ENCODE data around the gene DDIAS.
"Not testable (repeated sequence)": the region's sequence is repeated elsewhere in the genome, so short reads cannot be mapped to it uniquely, and the experiment has no call there.

DDIAS gene

GRCh38 chr11:82930734-82931133 lies 29.2 kb downstream of the DDIAS start:
- Histone ChIP-seq H3K4me3 (ENCODE audit: low read depth, low read length) (no peak overlapping the region), H3K9ac (ENCODE audit: low read depth, low read length) (no peak overlapping the region), H3K4me1 (ENCODE audit: control insufficient read depth, insufficient read depth, low read length) (no peaks in the 10 kb centered on the region), H3K9me3 (ENCODE audit: control insufficient read depth, insufficient read depth, low read length) (no peaks in the 10 kb centered on the region), H3K36me3 (ENCODE audit: control insufficient read depth, insufficient read depth, low read length) (peaks cover 12% of the 10 kb centered on the region), H3K27me3 (ENCODE audit: control insufficient read depth, insufficient read depth, low read length) (no peaks in the 10 kb centered on the region)

DNA sequence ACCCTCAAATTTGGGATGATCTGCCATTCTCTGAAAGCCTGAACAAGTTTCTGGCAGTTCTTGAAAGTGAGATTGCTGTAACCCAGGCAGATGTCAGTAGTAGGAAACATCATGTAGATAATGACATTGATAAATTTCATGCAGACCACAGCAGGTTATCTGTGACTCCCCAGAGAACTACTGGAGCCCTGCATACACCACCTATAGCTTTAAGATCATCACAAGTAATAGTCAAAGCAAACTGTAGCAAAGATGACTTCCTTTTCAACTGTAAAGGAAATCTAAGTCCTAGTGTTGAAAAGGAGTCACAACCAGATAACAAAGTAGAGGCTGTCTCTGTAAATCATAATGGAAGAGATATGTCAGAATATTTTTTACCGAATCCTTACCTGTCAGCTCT lies 31.0 kb downstream of the DDIAS start:
- Histone ChIP-seq H3K9ac (ENCODE audit: low read depth, low read length) (no peak overlapping the region), H3K9me3 (ENCODE audit: control insufficient read depth, insufficient read depth, low read length) (no peaks in the 10 kb centered on the region), H3K36me3 (ENCODE audit: control insufficient read depth, insufficient read depth, low read length) (peaks cover 12% of the 10 kb centered on the region), H3K4me1 (ENCODE audit: control insufficient read depth, insufficient read depth, low read length) (no peaks in the 10 kb centered on the region), H3K4me3 (ENCODE audit: low read depth, low read length) (no peak overlapping the region), H3K27me3 (ENCODE audit: control insufficient read depth, insufficient read depth, low read length) (no peaks in the 10 kb centered on the region)

DNA sequence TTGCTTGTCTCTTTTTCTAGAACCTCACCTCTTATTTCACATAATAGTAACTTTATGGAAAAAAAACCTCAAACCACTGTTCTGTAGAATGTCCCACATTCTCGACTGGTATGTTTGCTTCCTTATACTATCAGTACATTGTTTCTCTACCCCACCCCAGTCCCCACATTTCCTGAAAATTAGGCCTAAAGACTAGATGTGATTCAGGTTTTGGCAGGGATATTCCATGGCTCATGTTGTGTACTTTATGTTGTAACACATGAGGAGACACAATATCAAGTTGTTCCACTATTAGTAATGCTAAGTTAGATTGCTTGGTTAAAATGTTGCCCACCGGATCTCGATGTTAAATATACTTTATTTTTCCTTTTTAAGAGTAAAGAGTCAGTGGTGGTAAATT lies 34.7 kb downstream of the DDIAS start:
- H3K9ac ChIP-seq (ENCODE audit: low read depth, low read length) = no peak overlapping the region
- H3K36me3 ChIP-seq (ENCODE audit: control insufficient read depth, insufficient read depth, low read length) = peaks cover 12% of the 10 kb centered on the region
- H3K9me3 ChIP-seq (ENCODE audit: control insufficient read depth, insufficient read depth, low read length) = no peaks in the 10 kb centered on the region

DNA sequence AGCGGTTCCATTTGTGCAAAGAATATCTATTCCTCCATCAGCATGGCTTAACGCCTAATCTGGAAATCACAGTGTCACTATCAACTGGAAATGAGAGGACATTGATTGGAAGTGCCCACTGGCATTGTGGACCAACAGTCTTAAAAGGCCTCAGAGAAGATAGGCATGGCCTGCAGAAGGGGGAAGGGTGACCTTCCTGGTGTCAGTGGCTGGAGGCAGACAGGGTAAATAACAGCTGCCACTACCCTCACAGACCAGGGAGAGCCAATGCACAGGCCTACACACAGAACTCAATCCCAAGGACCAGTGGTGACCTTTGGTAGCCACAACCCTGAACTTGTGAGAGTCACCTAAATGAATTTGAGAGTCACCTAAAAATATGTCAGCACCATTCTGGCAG lies 36.0 kb downstream of the DDIAS start:
- H3K9ac ChIP-seq (ENCODE audit: low read depth, low read length) = no peak overlapping the region
- no peaks in the 10 kb centered on the region for H3K4me1 ChIP-seq (ENCODE audit: control insufficient read depth, insufficient read depth, low read length)
- no peak overlapping the region for H3K4me3 ChIP-seq (ENCODE audit: low read depth, low read length)
- no peaks in the 10 kb centered on the region for H3K9me3 ChIP-seq (ENCODE audit: control insufficient read depth, insufficient read depth, low read length)
- no peaks in the 10 kb centered on the region for H3K27me3 ChIP-seq (ENCODE audit: control insufficient read depth, insufficient read depth, low read length)
- peaks cover 2% of the 10 kb centered on the region for H3K36me3 ChIP-seq (ENCODE audit: control insufficient read depth, insufficient read depth, low read length)

More for the DNA sequence above, 34.7 kb downstream of the DDIAS start:
- no peak overlapping the region for H3K4me3 ChIP-seq (ENCODE audit: low read depth, low read length)
- no peaks in the 10 kb centered on the region for H3K4me1 ChIP-seq (ENCODE audit: control insufficient read depth, insufficient read depth, low read length)
- no peaks in the 10 kb centered on the region for H3K27me3 ChIP-seq (ENCODE audit: control insufficient read depth, insufficient read depth, low read length)

DNA sequence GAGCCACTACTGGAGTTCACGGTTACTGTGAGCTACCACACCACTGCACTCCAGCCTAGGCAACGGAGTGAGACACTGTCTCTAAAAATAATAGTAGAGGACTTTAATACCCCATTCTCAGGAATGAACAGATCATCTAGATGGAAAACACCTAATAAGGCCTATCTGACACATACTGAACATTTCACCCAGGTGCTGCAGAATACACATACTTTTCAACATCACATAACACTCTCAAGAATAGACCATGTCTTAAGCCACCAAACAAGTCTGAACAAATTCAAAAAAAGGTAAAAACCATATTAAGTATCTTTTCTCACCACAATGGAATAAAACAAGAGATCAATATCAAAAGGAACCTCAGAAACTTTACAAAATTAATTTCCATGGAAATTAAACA lies 37.9 kb downstream of the DDIAS start:
- Histone ChIP-seq H3K36me3 (ENCODE audit: control insufficient read depth, insufficient read depth, low read length) (no peaks in the 10 kb centered on the region), H3K9me3 (ENCODE audit: control insufficient read depth, insufficient read depth, low read length) (no peaks in the 10 kb centered on the region), H3K4me1 (ENCODE audit: control insufficient read depth, insufficient read depth, low read length) (no peaks in the 10 kb centered on the region), H3K27me3 (ENCODE audit: control insufficient read depth, insufficient read depth, low read length) (no peaks in the 10 kb centered on the region), H3K9ac (ENCODE audit: low read depth, low read length) (no peak overlapping the region), H3K4me3 (ENCODE audit: low read depth, low read length) (no peak overlapping the region)

- Histone ChIP-seq H3K27me3 (ENCODE audit: control insufficient read depth, insufficient read depth, low read length) (no peaks in the 10 kb centered on the region), H3K36me3 (ENCODE audit: control insufficient read depth, insufficient read depth, low read length) (no peaks in the 10 kb centered on the region), H3K4me1 (ENCODE audit: control insufficient read depth, insufficient read depth, low read length) (no peaks in the 10 kb centered on the region), H3K4me3 (ENCODE audit: low read depth, low read length) (no peak overlapping the region), H3K9ac (ENCODE audit: low read depth, low read length) (no peak overlapping the region), H3K9me3 (ENCODE audit: control insufficient read depth, insufficient read depth, low read length) (no peaks in the 10 kb centered on the region)
Measured at GRCh38 chr11:82942376-82942775, 40.8 kb downstream of the DDIAS start.

GRCh38 chr11:82943430-82943829 lies 41.9 kb downstream of the DDIAS start:
- not testable (repeated sequence) for H3K27me3 ChIP-seq (ENCODE audit: control insufficient read depth, insufficient read depth, low read length); H3K4me3 ChIP-seq (ENCODE audit: low read depth, low read length); H3K9me3 ChIP-seq (ENCODE audit: control insufficient read depth, insufficient read depth, low read length); H3K9ac ChIP-seq (ENCODE audit: low read depth, low read length); H3K4me1 ChIP-seq (ENCODE audit: control insufficient read depth, insufficient read depth, low read length); H3K36me3 ChIP-seq (ENCODE audit: control insufficient read depth, insufficient read depth, low read length)

DNA sequence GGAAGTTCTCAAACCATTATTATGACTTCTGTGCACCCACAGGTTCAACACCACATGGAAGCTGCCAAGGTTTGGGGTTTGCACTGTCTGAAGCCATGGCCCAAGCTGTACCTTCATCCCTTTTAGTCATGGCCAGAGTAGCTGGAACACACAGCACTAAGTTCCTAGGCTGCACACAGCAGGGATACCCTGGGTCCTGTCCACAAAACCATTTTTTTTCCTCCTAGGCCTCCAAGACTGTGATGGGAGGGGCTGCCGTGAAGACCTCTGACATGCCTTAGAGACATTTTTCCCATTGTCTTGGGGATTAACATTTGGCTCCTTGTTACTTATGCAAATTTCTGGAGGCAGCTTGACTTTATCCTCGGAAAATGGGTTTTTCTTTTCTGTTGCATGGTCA lies 42.7 kb downstream of the DDIAS start:
- Histone ChIP-seq H3K4me3 (ENCODE audit: low read depth, low read length) (no peak overlapping the region), H3K4me1 (ENCODE audit: control insufficient read depth, insufficient read depth, low read length) (no peaks in the 10 kb centered on the region), H3K27me3 (ENCODE audit: control insufficient read depth, insufficient read depth, low read length) (no peaks in the 10 kb centered on the region), H3K36me3 (ENCODE audit: control insufficient read depth, insufficient read depth, low read length) (no peaks in the 10 kb centered on the region), H3K9ac (ENCODE audit: low read depth, low read length) (no peak overlapping the region), H3K9me3 (ENCODE audit: control insufficient read depth, insufficient read depth, low read length) (no peaks in the 10 kb centered on the region)

DNA sequence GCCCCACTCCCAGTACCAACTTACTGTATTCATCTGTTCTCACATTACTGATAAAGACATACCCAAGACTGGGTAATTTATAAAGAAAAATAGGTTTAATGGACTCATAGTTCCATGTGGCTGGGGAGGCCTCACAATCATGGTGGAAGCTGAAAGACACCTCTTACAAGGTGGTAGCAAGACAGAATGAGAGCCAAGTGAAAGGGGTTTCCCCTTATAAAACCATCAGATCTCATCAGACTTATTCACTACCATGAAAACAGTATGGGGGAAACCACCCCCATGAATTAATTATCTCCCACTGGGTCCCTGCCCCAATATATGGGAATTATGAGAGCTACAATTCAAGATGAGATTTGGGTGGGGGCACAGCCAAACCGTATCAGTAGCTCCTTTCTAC lies 43.5 kb downstream of the DDIAS start:
- H3K9ac ChIP-seq (ENCODE audit: low read depth, low read length); H3K4me1 ChIP-seq (ENCODE audit: control insufficient read depth, insufficient read depth, low read length); H3K27me3 ChIP-seq (ENCODE audit: control insufficient read depth, insufficient read depth, low read length); H3K36me3 ChIP-seq (ENCODE audit: control insufficient read depth, insufficient read depth, low read length); H3K9me3 ChIP-seq (ENCODE audit: control insufficient read depth, insufficient read depth, low read length); H3K4me3 ChIP-seq (ENCODE audit: low read depth, low read length): not testable (repeated sequence)

DNA sequence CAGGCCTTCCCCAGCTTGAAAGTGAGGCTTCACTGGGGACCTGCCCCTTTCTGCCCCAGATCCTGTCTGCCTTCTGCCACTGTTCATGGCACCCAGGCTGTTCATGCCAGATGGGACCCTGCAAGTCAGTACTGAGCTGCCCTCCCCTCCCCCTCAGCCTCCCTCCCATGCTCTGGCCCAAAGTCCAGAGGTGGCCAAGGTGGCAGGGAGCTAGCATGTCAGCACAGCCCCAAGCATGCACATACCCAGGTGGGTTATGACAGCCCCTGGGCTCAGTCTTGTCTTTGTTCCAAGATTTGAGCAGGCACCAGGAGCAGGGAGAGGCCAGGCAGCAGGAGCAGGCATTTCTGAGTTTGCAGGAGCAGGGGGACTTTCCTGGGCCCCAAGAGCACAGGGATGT lies 44.1 kb downstream of the DDIAS start:
- Histone ChIP-seq H3K4me1 (ENCODE audit: control insufficient read depth, insufficient read depth, low read length) (no peaks in the 10 kb centered on the region), H3K36me3 (ENCODE audit: control insufficient read depth, insufficient read depth, low read length) (no peaks in the 10 kb centered on the region), H3K9ac (ENCODE audit: low read depth, low read length) (no peak overlapping the region), H3K27me3 (ENCODE audit: control insufficient read depth, insufficient read depth, low read length) (no peaks in the 10 kb centered on the region), H3K9me3 (ENCODE audit: control insufficient read depth, insufficient read depth, low read length) (no peaks in the 10 kb centered on the region), H3K4me3 (ENCODE audit: low read depth, low read length) (no peak overlapping the region)

DNA sequence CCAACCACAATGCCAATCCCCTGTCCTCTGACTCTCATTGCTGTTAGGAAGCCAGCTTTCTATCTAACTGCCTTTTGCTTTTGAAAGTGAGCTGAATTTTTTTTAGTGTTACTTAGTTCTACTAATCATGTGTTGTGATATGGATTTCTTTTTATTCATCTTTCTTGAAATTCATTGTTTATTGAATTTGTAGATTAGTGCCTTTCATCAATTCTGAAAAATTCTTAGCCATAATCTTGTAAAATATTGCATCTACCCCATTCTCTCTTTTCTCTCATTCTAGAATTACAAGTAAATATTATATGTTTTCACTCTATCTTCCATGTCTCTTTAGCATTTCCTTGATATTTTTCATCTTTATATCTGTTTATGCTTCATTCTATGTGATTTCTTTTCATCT lies 47.8 kb downstream of the DDIAS start:
- H3K9me3 ChIP-seq (ENCODE audit: control insufficient read depth, insufficient read depth, low read length) = no peaks in the 10 kb centered on the region
- H3K36me3 ChIP-seq (ENCODE audit: control insufficient read depth, insufficient read depth, low read length) = no peaks in the 10 kb centered on the region
- no peaks in the 10 kb centered on the region for H3K27me3 ChIP-seq (ENCODE audit: control insufficient read depth, insufficient read depth, low read length)
- no peak overlapping the region for H3K9ac ChIP-seq (ENCODE audit: low read depth, low read length)
- no peaks in the 10 kb centered on the region for H3K4me1 ChIP-seq (ENCODE audit: control insufficient read depth, insufficient read depth, low read length)
- H3K4me3 ChIP-seq (ENCODE audit: low read depth, low read length) = no peak overlapping the region

DNA sequence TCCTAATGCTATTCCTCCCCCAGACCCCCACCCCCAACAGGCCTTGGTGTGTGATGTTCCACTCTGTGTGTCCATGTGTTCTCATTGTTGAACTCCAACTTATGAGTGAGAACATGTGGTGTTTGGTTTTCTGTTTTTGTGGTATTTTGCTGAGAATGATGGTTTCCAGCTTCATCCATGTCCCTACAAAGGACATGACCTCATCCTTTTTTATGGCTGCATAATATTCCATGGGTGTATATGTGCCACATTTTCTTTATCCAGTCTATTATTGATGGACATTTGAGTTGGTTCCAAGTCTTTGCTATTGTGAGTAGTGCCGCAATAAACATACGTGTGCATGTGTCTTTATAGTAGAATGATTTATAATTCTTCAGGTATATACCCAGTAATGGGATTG lies 49.0 kb downstream of the DDIAS start:
- not testable (repeated sequence) for H3K4me3 ChIP-seq (ENCODE audit: low read depth, low read length); H3K9me3 ChIP-seq (ENCODE audit: control insufficient read depth, insufficient read depth, low read length); H3K4me1 ChIP-seq (ENCODE audit: control insufficient read depth, insufficient read depth, low read length); H3K27me3 ChIP-seq (ENCODE audit: control insufficient read depth, insufficient read depth, low read length); H3K9ac ChIP-seq (ENCODE audit: low read depth, low read length); H3K36me3 ChIP-seq (ENCODE audit: control insufficient read depth, insufficient read depth, low read length)
